Measurements from ENCODE around the gene AK5.

Gene AK5

GRCh38 chr1:77473690-77474089, 191.9 kb downstream of the AK5 start:
- no peak for TF ChIP-seq CTCF (IDR thresholded peaks at IDR 0.05; ENCODE audit: control extremely low read depth, extremely low read depth, low read depth, missing control alignments)
- CTCF ChIA-PET = interaction anchor here (0.9 to 1.3 kb wide), 3 partner anchors 12 to 13 kb away, joined by 3 read pairs; no protein-coding TSS in a partner anchor
- DNase-seq (ENCODE audit: extremely low spot score) = no peak
- POLR2A ChIA-PET = no interaction called here

- ChIA-PET POLR2A (no interaction called here), CTCF (no interaction called here)
- TF ChIP-seq CTCF (IDR thresholded peaks at IDR 0.05; ENCODE audit: control extremely low read depth, extremely low read depth, low read depth, missing control alignments) = no peak
- DNase-seq (ENCODE audit: extremely low spot score) = no peak
Measured at GRCh38 chr1:77475641-77476040, 193.8 kb downstream of the AK5 start.

GRCh38 chr1:77476475-77476874, 194.7 kb downstream of the AK5 start:
- ChIA-PET POLR2A (no interaction called here), CTCF (no interaction called here)
- TF ChIP-seq CTCF (IDR thresholded peaks at IDR 0.05; ENCODE audit: control extremely low read depth, extremely low read depth, low read depth, missing control alignments) = no peak
- DNase-seq (ENCODE audit: extremely low spot score) = no peak

- POLR2A ChIA-PET = no interaction called here
- CTCF ChIA-PET = interaction anchor here (1.5 kb wide), 1 partner anchor 58 kb away, joined by 3 read pairs; no protein-coding TSS in a partner anchor
- DNase-seq (ENCODE audit: extremely low spot score) = no peak
- no peak for TF ChIP-seq CTCF (IDR thresholded peaks at IDR 0.05; ENCODE audit: control extremely low read depth, extremely low read depth, low read depth, missing control alignments)
Measured at GRCh38 chr1:77484334-77484733, 202.5 kb downstream of the AK5 start.

GRCh38 chr1:77484926-77485325, 203.1 kb downstream of the AK5 start:
- TF ChIP-seq CTCF (IDR thresholded peaks at IDR 0.05; ENCODE audit: control extremely low read depth, extremely low read depth, low read depth, missing control alignments) = no peak
- no peak for DNase-seq (ENCODE audit: extremely low spot score)
- ChIA-PET POLR2A (no interaction called here), CTCF (interaction anchor here (0.9 to 1.5 kb wide), 4 partner anchors 11 to 57 kb away, joined by 3 to 4 read pairs (median 3); no protein-coding TSS in a partner anchor)

- POLR2A ChIA-PET = no interaction called here
- no peak for TF ChIP-seq CTCF (IDR thresholded peaks at IDR 0.05; ENCODE audit: control extremely low read depth, extremely low read depth, low read depth, missing control alignments)
- no peak for DNase-seq (ENCODE audit: extremely low spot score)
- CTCF ChIA-PET = no interaction called here
Measured at GRCh38 chr1:77487631-77488030, 205.8 kb downstream of the AK5 start.

GRCh38 chr1:77489910-77490309, 208.1 kb downstream of the AK5 start:
- TF ChIP-seq CTCF (IDR thresholded peaks at IDR 0.05; ENCODE audit: control extremely low read depth, extremely low read depth, low read depth, missing control alignments) = no peak
- ChIA-PET CTCF (interaction anchor here (0.9 kb wide), 1 partner anchor 43 kb away, joined by 3 read pairs; no protein-coding TSS in a partner anchor), POLR2A (no interaction called here)
- no peak for DNase-seq (ENCODE audit: extremely low spot score)
